Measurements from ENCODE around the gene KCNC3. TPM values are rescaled to one million over a fixed set of nuclear protein-coding genes. Genes with fewer than 3 reads are reported as not detected.

The KCNC3 gene
- total and polyA plus RNA-seq, 2 of the 13 experiments (the other 11 are each of a cell fraction or from before 2014, with no cell fraction given) = 0.29 to 1.7 TPM

GRCh38 chr19:50328224-50328872 is 829 bp downstream of the KCNC3 start (continued):
- peak; percentile 64 for TF ChIP-seq ZNF687 (CRISPR knock-in tag; IDR thresholded peaks at IDR 0.05)
- TF ChIP-seq HNF1A (IDR thresholded peaks at IDR 0.05; ENCODE audit: low read depth) = no peak
- TF ChIP-seq HNF1A (CRISPR knock-in tag; IDR thresholded peaks at IDR 0.05; ENCODE audit: borderline replicate concordance) = no peak
- TF ChIP-seq ZNF672 (CRISPR knock-in tag; IDR thresholded peaks at IDR 0.05) = no peak
- TF ChIP-seq BRD4 (CRISPR knock-in tag; IDR thresholded peaks at IDR 0.05) = no peak
- TF ChIP-seq, protein P1, sequence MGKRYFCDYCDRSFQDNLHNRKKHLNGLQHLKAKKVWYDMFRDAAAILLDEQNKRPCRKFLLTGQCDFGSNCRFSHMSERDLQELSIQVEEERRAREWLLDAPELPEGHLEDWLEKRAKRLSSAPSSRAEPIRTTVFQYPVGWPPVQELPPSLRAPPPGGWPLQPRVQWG (CRISPR knock-in tag; IDR thresholded peaks at IDR 0.05; ENCODE audit: borderline replicate concordance, low read depth) = no peak
- no peak for TF ChIP-seq ETS1 (CRISPR knock-in tag; IDR thresholded peaks at IDR 0.05)
- no peak for TF ChIP-seq SSRP1 (CRISPR knock-in tag; IDR thresholded peaks at IDR 0.05)
- peak; percentile 30; the same call in 1 of the 2 replicates for TF ChIP-seq SALL1 (CRISPR knock-in tag; IDR thresholded peaks at IDR 0.05)
- TF ChIP-seq DPF2 (CRISPR knock-in tag; IDR thresholded peaks at IDR 0.05; ENCODE audit: borderline replicate concordance, low read depth) = no peak
- peak; percentile 44; the same call in 1 of the 2 replicates for TF ChIP-seq SALL2 (CRISPR knock-in tag; IDR thresholded peaks at IDR 0.05)
- TF ChIP-seq RAD21 (CRISPR knock-in tag; IDR thresholded peaks at IDR 0.05) = no peak
- no peak for TF ChIP-seq KLF16 (CRISPR knock-in tag; IDR thresholded peaks at IDR 0.05)
- TF ChIP-seq TAF15 (IDR thresholded peaks at IDR 0.05; ENCODE audit: low read depth, low read length, poor library complexity, severe bottlenecking) = no peak
- TF ChIP-seq ZNF333 (CRISPR knock-in tag; IDR thresholded peaks at IDR 0.05; ENCODE audit: borderline replicate concordance) = 0 out of 2 replicates have a peak, but pooled peaks have one; percentile 34
- TF ChIP-seq, protein P2, sequence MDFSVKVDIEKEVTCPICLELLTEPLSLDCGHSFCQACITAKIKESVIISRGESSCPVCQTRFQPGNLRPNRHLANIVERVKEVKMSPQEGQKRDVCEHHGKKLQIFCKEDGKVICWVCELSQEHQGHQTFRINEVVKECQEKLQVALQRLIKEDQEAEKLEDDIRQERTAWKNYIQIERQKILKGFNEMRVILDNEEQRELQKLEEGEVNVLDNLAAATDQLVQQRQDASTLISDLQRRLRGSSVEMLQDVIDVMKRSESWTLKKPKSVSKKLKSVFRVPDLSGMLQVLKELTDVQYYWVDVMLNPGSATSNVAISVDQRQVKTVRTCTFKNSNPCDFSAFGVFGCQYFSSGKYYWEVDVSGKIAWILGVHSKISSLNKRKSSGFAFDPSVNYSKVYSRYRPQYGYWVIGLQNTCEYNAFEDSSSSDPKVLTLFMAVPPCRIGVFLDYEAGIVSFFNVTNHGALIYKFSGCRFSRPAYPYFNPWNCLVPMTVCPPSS (IDR thresholded peaks at IDR 0.05) = no peak
- TF ChIP-seq ZFY (CRISPR knock-in tag; IDR thresholded peaks at IDR 0.05) = peak; percentile 50
- no peak for TF ChIP-seq SRSF9 (IDR thresholded peaks at IDR 0.05; ENCODE audit: borderline replicate concordance, insufficient read depth, low read depth, low read length, poor library complexity, severe bottlenecking)

All from HepG2 (cell line).